HEK293 (cell line): ENCODE data around the gene EPN2.

Experiments
- TCF7L2 ChIP-seq: IDR thresholded peaks from 2 replicates; pipeline ENCODE4 v1.6.1; 2011; ENCODE audit warnings: low read depth, mild to moderate bottlenecking, inconsistent platforms, low read length, moderate library complexity, borderline replicate concordance
- YY1 ChIP-seq: fragments of 450-650 bp; formaldehyde crosslinking; IDR thresholded peaks from 2 replicates; pipeline ENCODE4 v1.5.1; 2018; ENCODE audit warnings: missing biosample characterization, missing genetic modification characterization
- YY2 ChIP-seq: fragments of 450-650 bp; formaldehyde crosslinking; IDR thresholded peaks from 2 replicates; pipeline ENCODE4 v1.5.1; 2016; ENCODE audit warnings: missing biosample characterization, missing genetic modification characterization
- ZEB2 ChIP-seq: fragments of 450-650 bp; formaldehyde crosslinking; IDR thresholded peaks from 2 replicates; pipeline ENCODE4 v1.5.1; 2016; ENCODE audit warnings: missing biosample characterization, missing genetic modification characterization
- ZNF133 ChIP-seq: fragments of 450-650 bp; formaldehyde crosslinking; IDR thresholded peaks from 2 replicates; pipeline ENCODE4 v1.5.1; 2016; ENCODE audit warnings: missing biosample characterization, missing genetic modification characterization
- ZNF24 ChIP-seq: fragments of 450-650 bp; formaldehyde crosslinking; IDR thresholded peaks from 2 replicates; pipeline ENCODE4 v1.5.1; 2016; ENCODE audit warnings: missing biosample characterization, missing genetic modification characterization
- ZNF274 ChIP-seq, 2 experiments: fragments of 200-500 bp in 1 of 2; fragments of 450-650 bp in 1 of 2; sonication (Bioruptor generic) in 1 of 2; formaldehyde crosslinking in 1 of 2; IDR thresholded peaks; 2 replicates each; pipeline versions ENCODE4 v1.5.1 to v1.6.1; 2014 to 2016; ENCODE audit warnings: borderline replicate concordance in 1 of 2, inconsistent platforms in 1 of 2, low read length in 1 of 2, missing biosample characterization in 1 of 2, missing genetic modification characterization in 1 of 2
- ZNF280D ChIP-seq: fragments of 450-650 bp; formaldehyde crosslinking; IDR thresholded peaks from 2 replicates; pipeline ENCODE4 v1.5.1; 2016; ENCODE audit warnings: missing biosample characterization, missing genetic modification characterization
- ZNF549 ChIP-seq: fragments of 450-650 bp; IDR thresholded peaks from 2 replicates; pipeline ENCODE4 v1.5.1; 2018; ENCODE audit warnings: missing biosample characterization, missing genetic modification characterization, mild to moderate bottlenecking, inconsistent platforms, moderate library complexity
- ZNF830 ChIP-seq: fragments of 450-650 bp; IDR thresholded peaks from 2 replicates; pipeline ENCODE4 v1.5.0; 2018; ENCODE audit warnings: missing biosample characterization, missing genetic modification characterization, low read depth, mild to moderate bottlenecking, moderate library complexity
- ZNF843 ChIP-seq: fragments of 450-650 bp; formaldehyde crosslinking; IDR thresholded peaks from 2 replicates; pipeline ENCODE4 v1.5.1; 2016; ENCODE audit warnings: missing biosample characterization, missing genetic modification characterization
- TF ChIP-seq, protein P1 (sequence below): fragments of 450-650 bp; formaldehyde crosslinking; IDR thresholded peaks from 2 replicates; pipeline ENCODE4 v1.5.1; 2016; ENCODE audit warnings: missing biosample characterization, missing genetic modification characterization
- TF ChIP-seq, protein P2 (sequence below): fragments of 450-650 bp; formaldehyde crosslinking; IDR thresholded peaks from 2 replicates; pipeline ENCODE4 v1.5.1; 2016; ENCODE audit warnings: missing biosample characterization, missing genetic modification characterization

DNA sequence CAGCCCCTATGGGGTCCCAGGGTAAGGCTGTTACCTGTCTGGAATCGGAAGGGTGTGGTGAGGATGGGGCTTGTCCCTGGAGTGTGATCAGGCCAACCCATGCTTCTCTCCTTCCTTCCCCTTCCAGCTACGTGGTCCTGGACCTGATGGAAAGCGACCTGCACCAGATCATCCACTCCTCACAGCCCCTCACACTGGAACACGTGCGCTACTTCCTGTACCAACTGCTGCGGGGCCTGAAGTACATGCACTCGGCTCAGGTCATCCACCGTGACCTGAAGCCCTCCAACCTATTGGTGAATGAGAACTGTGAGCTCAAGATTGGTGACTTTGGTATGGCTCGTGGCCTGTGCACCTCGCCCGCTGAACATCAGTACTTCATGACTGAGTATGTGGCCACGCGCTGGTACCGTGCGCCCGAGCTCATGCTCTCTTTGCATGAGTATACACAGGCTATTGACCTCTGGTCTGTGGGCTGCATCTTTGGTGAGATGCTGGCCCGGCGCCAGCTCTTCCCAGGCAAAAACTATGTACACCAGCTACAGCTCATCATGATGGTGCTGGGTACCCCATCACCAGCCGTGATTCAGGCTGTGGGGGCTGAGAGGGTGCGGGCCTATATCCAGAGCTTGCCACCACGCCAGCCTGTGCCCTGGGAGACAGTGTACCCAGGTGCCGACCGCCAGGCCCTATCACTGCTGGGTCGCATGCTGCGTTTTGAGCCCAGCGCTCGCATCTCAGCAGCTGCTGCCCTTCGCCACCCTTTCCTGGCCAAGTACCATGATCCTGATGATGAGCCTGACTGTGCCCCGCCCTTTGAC is 143.5 kb downstream of the EPN2 start:
- no peak for TF ChIP-seq ZNF274 (IDR thresholded peaks at IDR 0.05; ENCODE audit: low read length)
- TF ChIP-seq ZNF274 (tag by site-specific recombination; IDR thresholded peaks at IDR 0.05; ENCODE audit: borderline replicate concordance) = no peak
- no peak for TF ChIP-seq ZNF133 (tag by site-specific recombination)
- TF ChIP-seq, protein P1, sequence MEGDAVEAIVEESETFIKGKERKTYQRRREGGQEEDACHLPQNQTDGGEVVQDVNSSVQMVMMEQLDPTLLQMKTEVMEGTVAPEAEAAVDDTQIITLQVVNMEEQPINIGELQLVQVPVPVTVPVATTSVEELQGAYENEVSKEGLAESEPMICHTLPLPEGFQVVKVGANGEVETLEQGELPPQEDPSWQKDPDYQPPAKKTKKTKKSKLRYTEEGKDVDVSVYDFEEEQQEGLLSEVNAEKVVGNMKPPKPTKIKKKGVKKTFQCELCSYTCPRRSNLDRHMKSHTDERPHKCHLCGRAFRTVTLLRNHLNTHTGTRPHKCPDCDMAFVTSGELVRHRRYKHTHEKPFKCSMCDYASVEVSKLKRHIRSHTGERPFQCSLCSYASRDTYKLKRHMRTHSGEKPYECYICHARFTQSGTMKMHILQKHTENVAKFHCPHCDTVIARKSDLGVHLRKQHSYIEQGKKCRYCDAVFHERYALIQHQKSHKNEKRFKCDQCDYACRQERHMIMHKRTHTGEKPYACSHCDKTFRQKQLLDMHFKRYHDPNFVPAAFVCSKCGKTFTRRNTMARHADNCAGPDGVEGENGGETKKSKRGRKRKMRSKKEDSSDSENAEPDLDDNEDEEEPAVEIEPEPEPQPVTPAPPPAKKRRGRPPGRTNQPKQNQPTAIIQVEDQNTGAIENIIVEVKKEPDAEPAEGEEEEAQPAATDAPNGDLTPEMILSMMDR (tag by site-specific recombination) = no peak
- no peak for TF ChIP-seq YY1 (tag by site-specific recombination)
- TF ChIP-seq YY2 = no peak
- TF ChIP-seq ZNF830 (tag by site-specific recombination) = no peak
- no peak for TF ChIP-seq ZNF24 (tag by site-specific recombination)
- no peak for TF ChIP-seq ZNF280D (tag by site-specific recombination)
- TF ChIP-seq, protein P2, sequence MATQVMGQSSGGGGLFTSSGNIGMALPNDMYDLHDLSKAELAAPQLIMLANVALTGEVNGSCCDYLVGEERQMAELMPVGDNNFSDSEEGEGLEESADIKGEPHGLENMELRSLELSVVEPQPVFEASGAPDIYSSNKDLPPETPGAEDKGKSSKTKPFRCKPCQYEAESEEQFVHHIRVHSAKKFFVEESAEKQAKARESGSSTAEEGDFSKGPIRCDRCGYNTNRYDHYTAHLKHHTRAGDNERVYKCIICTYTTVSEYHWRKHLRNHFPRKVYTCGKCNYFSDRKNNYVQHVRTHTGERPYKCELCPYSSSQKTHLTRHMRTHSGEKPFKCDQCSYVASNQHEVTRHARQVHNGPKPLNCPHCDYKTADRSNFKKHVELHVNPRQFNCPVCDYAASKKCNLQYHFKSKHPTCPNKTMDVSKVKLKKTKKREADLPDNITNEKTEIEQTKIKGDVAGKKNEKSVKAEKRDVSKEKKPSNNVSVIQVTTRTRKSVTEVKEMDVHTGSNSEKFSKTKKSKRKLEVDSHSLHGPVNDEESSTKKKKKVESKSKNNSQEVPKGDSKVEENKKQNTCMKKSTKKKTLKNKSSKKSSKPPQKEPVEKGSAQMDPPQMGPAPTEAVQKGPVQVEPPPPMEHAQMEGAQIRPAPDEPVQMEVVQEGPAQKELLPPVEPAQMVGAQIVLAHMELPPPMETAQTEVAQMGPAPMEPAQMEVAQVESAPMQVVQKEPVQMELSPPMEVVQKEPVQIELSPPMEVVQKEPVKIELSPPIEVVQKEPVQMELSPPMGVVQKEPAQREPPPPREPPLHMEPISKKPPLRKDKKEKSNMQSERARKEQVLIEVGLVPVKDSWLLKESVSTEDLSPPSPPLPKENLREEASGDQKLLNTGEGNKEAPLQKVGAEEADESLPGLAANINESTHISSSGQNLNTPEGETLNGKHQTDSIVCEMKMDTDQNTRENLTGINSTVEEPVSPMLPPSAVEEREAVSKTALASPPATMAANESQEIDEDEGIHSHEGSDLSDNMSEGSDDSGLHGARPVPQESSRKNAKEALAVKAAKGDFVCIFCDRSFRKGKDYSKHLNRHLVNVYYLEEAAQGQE (tag by site-specific recombination) = no peak
- TF ChIP-seq ZNF549 (tag by site-specific recombination) = no peak
- no peak for TF ChIP-seq ZNF843 (tag by site-specific recombination)
- no peak for TF ChIP-seq TCF7L2
- TF ChIP-seq ZEB2 = no peak
